Measurements from ENCODE around the gene RAB6B.

DNA sequence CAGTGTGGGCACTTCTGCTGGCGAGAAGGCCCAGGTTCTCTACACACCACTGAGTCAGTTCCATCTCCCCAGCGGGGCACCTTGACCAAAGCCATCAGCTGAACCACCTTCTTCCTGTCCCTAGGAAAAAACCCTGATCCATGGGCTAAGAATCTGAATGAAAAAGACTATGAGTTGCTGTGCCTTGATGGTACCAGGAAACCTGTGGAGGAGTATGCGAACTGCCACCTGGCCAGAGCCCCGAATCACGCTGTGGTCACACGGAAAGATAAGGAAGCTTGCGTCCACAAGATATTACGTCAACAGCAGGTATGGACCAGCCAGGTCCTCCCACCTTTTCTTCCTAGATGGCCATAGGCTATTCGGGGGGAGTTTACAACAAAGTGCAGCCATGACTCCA is 120.4 kb downstream of the RAB6B start:
- no peak for TF ChIP-seq POLR2A (IDR thresholded peaks at IDR 0.05)
- TF ChIP-seq, protein P1, sequence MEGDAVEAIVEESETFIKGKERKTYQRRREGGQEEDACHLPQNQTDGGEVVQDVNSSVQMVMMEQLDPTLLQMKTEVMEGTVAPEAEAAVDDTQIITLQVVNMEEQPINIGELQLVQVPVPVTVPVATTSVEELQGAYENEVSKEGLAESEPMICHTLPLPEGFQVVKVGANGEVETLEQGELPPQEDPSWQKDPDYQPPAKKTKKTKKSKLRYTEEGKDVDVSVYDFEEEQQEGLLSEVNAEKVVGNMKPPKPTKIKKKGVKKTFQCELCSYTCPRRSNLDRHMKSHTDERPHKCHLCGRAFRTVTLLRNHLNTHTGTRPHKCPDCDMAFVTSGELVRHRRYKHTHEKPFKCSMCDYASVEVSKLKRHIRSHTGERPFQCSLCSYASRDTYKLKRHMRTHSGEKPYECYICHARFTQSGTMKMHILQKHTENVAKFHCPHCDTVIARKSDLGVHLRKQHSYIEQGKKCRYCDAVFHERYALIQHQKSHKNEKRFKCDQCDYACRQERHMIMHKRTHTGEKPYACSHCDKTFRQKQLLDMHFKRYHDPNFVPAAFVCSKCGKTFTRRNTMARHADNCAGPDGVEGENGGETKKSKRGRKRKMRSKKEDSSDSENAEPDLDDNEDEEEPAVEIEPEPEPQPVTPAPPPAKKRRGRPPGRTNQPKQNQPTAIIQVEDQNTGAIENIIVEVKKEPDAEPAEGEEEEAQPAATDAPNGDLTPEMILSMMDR (IDR thresholded peaks at IDR 0.05): no peak

All from right lobe of liver (tissue), 4 donors.